GM21381 (cell line): ENCODE measurements around the gene RBMS3.
A peak's percentile ranks its signal among the peaks of the same experiment; 100 is the strongest.
"Not testable (repeated sequence)": the region's sequence is repeated elsewhere in the genome, so short reads cannot be mapped to it uniquely, and the experiment has no call there.

Experiments
- ATAC-seq: cut with Tn5 transposase; IDR thresholded peaks from one replicate; pipeline ENCODE4 v1.9.1; 2021; ENCODE audit warnings: mild to moderate bottlenecking, moderate library complexity; ENCODE audit not compliant: unreplicated experiment

Gene RBMS3

DNA sequence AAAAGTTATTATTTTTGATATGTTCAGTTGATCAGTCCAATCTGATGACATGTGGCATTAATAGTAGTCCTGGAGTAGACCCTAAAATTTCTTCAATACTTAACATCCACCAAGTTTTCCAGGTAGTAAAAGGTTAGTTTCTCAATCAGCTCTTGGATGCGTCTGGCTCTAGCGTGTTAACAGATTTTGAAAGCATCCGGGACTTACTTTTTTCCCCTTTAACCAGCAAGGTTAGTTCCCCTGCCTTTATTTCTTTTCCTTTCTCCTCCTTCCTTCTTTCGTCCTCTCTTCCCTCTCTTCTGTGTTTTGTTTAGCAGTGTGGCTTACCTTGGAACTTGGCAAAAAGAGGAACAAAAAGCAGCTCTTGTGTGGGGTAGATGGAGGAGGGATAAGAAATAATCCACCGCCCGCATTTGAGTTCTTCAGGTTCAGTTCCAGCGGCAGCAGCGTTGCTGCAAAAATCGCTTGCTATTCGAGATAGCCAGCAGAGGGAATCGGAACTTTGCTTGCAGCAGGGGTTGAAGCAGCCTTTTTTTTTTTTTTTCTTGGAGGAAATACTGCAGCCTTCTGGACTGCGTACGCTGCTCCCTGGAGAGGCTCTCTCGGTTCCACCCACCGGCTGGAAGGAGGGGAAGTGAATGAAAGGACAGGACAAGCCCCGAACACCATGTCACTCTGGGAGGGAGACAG lies at the start of gene RBMS3:
Gene RBMS3 (plus strand): TSS at position 668 of the 690 bp plus-strand sequence.
- ATAC-seq = peak; percentile 43

DNA sequence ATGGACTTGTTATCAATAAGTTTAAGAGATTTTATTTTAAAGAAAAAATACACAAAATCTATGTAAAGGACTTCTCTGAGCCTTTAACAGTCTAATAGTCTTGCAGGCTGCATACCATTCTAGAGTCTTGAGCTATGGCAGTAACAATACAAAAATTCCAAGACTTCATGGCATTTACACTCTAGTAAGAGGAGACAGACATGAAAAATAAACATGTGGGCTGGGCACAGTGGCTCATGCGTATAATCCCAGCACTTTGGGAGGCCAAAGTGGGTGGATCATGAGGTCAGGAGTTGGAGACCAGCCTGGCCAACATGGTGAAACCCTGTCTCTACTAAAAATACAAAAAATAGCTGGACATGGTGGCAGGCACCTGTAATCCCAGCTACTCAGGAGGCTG lies 47.7 kb upstream of the RBMS3 start:
- not testable (repeated sequence) for ATAC-seq

DNA sequence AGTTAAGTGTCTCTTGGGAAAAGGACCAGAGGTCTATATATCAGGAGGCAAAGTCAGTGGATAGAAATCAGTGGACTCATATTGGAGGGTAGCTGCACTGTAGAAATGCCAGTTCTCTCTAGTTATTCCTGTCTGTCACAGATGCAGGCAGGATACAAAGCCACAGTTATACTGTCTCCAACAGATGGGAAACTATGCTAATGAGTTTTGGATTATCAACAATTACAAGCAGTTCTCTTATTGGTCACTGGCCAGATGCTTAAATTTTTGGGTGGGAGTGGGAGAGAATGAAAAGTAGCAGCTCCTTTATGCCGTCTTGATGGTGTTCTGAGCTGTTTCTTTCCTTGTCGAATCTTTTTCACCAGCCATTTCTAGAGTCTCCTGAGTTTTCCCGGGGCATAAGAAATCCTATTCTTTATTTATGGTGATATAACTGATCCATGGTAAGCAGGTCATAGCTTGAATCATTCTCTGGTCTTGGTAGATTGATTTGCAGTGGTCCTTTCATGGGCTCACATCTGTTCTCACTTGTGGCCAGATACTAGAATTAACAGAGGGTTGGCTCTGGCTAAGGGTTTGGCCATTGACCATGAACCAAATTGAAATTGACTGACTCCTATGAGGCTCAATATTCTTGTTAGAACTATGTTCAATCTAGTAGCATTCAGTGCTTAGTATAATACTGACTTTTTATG lies 44.6 kb upstream of the RBMS3 start:
- no peak for ATAC-seq

DNA sequence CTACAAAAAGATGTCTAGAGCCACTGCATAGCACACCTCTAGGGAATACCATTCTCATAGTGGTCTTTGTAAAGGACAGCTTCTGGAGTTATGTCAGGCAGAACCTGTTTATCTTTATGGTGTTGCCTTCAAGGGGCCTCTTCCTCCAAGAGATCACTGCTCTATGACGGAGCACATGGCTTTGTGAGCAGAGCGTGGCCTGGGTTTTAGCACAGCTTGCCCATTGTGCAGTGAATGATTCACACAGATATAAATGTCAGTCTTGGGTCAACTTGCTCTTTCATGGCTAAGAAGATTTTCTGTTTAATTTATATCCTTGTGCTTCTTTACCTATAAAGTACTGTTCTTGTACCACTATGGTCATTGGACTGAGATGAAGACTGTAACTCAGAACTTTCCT lies 41.5 kb upstream of the RBMS3 start:
- no peak for ATAC-seq

DNA sequence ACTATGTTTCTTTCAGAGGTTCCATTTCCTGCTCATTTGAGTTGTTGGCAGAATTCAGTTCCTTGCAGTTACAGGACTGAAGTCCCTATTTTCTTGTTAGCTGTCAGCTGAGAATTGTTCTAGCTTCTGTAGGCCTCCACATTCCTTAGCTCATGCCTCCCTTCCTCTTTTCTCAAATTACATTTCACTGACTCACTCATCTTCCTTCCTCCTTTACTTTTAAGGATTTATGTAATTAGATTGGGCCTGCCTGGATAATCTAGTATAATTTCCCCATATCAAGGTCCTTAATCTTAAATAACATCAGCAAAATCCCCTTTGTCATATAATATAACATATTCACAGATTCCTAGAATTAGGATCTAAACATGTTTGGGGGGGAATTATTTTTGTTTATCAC lies 40.6 kb upstream of the RBMS3 start:
- ATAC-seq = no peak

DNA sequence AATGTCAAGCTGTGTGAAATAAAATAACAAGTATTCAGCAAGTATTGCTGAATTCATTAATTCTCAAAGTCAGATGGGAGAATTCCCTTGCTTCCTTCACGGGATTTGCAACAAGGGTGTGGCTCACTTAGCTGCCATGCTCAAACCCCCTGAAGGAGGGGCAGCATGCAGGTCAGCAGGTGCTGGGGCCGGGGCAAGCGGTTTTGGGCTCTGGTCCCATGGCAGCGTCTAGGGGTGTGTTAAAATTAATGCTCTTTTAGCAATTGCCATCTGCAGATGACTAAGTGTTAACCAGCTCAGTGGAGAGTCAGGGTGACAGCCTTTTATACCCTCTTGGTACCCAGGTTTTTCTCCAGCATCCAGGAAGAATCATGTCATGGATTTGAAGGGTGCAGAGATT lies 40.0 kb upstream of the RBMS3 start:
- ATAC-seq = no peak

DNA sequence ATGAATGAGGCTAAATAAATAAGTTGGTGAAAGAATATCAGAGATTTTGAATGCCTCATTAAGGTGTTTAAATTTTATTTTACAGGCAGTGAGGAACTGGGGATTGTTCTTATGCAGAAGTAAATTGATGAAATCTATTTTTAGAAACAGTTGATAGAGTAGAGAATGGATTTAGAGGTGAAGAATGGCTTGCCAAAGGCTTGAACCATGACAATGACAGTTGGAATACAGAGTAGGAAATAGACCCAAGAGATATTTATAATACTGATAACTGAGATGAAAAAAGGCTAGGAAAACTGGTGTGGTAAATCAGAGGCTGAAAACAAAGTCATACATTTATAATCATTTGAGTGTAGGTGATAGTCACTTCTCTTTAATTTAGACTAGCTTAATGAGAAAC lies 39.0 kb upstream of the RBMS3 start:
- no peak for ATAC-seq

DNA sequence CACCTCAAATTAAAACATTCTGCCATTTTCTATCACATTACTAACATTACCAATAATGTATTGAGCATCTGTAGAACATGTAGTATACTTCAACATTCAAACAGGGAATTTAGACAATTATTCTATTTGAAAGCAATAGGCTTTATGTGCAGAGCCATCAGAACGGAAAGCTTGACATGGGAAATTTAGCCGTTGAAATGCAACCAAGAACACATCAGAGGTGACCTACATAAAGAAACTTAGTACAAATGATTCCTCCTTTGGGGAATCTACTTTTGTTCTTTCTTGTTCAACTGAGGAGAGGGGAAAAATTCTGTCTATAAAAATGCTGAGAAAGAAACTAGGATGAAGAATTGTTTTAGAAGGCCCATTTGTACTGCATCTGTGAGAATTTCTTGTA lies 38.6 kb upstream of the RBMS3 start:
- ATAC-seq = no peak

DNA sequence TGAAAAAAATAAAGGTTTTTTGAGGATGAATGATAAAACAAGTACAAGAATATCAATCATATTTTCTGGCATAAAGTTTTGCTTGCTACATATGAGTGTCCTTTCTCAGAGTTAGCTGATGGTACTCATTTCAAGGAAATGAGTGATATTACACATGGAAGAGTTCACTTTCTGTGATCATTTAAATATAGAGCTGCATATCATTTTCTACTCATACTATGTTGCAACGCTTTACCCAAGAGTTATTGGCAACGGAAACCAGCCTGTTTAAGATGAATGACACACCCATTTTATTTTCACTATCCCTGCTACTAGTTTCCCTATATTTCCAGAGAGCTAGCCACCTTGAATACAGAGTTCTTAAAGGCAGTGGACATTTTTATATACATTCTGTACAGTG lies 35.4 kb upstream of the RBMS3 start:
- no peak for ATAC-seq

DNA sequence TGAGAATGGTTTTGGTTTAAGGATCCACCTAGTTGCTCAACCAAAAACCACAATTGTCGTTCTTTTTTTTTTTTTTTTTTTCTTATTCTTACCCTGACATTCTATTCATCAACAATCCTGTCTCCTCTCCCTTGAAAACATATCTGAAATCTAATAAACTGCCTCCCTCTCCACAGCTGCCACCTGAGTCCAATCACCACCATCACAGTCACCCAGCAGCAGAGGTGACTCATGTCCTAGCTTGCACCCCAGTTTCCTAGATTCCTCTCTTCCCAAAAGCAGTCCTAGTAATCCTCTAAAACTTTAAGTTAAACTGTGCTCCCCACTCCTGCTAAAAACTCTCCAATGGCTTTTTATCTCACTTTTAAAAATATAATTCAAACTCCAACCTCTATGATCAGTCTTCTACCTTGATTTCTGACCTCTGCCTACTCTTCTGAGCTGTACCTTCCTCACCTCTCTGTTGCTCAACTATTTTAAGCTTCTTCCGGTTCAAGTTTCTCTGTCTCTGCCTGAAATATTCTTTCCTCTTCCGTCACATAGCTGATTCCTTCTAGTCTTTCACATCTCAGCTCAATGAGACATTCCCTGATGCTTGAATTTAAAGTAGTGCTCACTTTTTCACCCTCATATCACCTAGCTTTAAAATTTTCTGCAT lies 33.7 kb upstream of the RBMS3 start:
- no peak for ATAC-seq

DNA sequence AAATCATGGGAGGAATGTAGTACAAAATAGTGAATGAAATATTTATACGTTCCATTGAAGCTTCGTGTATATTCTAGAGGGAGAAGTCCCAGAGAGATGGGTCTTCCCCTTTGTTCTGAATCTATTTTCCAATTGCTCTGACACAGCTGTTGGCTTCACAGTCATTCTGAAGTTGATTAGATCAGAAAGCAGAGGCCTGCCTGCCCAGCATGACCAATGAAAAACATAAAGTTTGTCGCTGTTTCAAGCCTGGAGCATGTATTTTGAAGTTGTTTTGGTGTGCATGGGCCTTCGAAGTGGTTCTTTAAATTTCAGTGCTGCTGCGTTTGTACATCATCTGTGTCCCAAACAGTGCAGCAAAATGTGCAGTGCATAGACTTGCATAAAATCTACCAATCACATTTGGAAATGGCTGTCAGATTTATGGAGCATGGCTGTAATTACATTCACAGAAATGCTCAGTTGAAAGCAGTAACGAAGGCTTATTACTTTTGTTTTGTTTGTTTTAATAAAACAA lies 31.0 kb upstream of the RBMS3 start:
- no peak for ATAC-seq

DNA sequence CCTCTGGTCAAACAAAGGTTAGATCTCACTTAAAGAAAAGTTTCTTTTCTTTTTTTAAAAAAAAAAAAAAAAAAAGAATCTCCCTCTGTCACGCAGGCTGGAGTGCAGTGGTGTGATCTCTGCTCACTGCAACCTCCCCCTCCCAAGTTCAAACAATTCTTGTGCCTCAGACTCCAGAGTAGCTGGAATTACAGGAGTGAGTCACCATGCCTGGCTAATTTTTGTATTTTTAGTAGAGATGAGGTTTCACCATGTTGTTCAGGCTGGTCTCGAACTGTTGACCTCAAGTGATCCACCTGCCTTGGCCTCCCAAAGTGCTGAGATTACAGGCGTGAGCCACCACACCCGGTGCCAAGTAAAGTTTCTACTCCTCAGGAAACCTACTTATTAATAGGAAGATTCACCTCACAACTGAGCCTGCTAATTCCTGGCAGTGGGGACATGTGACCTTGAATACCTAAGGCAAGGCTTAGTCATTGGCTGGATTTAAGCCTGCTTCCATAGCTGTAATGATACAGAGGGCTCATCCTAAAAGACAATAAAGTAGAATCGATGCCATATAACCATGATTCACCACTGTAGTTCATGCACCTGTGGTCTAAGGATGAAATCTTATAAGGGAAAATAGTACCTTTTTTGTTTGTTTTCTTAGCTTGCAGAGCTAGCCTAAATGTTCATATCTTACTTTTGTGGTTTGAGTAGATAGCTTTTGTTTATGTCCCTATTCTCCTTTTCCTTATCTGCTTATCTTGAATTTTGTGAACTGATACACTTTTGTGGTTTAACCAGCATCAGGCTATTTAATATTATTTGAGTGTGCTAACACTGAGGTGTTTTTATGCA lies 24.8 kb upstream of the RBMS3 start:
- no peak for ATAC-seq

DNA sequence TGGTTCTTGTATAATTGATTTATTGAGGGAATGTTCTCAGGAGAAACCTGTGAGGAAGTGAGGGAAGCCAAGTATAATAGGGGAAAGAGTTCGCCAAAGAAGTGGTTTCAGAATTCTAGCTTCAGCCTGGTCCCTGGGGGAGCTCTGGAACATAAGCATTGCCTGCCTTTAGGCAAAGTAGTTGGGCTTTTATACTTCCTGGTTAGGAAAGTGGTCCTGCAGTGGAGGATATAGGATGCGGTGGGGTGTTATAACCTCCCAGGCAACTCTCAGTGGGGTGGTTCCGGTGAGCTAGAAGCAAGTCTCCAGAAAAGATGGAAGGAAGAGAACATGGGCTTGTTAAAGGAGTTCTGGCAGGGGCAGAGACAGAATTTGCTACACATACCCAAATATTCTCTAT lies 22.7 kb upstream of the RBMS3 start:
- ATAC-seq = no peak

DNA sequence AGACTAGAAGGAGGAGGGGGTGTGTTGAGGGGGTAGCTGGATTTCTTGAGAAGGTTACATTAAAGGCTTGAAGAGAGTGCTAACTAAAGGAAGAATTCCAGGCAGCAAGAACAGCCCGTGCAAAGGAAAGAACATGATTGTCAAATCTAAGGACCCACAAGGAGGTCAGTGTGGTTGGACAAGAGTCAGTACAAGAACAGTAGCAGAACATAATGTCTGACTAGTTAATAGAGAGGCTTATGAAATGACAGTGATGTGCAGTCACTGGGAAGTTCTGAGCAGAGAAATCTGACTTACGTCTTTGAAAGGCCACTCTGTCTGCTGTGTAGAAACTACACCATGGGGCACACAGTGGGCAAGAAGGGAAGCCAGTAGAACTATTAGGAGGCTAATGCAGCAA lies 19.8 kb upstream of the RBMS3 start:
- no peak for ATAC-seq

DNA sequence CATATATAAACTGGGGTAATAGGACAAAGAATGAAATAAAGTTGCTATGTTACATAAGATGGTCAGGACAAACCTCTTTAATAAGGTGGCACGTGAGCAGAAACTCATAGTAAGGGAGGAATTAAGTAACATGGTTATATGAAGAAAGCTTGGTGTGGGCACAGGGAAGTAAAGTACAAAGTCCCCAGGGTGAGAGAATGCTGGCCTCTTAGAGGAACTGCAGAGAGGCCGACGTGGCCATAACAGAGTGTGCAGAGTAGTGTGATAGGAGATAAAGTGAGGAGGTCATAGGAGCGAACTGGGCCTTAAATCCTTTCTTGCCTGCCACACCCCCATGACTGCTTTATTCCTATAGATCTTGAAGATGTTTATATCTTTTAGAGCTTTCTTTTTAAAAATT lies 17.4 kb upstream of the RBMS3 start:
- ATAC-seq = no peak

DNA sequence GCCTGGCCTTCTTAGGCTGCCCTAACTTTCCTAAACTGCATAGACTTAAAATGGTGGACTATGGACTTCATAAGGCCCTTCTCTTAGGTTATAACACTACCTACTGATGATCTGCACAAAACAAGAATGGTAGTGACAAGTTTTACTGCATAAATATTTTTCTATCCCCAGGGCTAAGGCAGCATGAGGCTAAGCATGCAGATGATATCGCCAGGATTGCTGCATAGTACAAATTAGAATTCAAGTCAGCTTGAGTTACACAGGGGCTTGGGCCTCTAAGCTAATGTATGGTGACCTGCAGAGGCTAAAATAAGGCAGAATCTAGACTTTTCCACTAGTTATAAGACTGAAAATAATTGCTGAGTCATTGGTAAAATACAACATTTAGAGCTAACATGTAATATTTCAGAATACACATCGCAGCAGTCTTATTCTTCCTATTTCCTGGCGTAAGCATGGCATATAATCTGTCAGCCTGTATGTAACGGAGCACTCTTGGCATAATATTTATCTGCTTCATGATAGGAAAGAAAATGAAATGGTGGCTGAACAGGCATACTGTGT lies 15.3 kb upstream of the RBMS3 start:
- ATAC-seq = no peak

DNA sequence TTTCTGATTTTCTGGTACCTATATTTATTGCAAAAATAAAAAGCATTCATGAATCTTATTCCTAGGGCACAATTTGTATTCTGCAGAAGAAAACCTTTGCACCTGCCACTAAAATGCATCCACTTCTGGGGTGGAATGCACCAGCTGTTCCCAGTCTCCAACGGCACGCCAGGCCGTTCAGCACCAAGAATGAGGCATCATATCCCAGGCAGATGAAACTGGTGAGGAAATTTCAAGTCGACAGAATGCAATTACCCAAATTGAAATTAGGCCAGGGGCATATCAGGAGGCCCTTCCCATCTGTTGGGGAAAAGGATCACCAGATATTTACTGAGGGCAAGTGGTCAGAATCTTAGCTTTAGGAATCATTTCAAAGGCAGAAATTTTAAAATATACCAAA lies 13.6 kb upstream of the RBMS3 start:
- no peak for ATAC-seq

DNA sequence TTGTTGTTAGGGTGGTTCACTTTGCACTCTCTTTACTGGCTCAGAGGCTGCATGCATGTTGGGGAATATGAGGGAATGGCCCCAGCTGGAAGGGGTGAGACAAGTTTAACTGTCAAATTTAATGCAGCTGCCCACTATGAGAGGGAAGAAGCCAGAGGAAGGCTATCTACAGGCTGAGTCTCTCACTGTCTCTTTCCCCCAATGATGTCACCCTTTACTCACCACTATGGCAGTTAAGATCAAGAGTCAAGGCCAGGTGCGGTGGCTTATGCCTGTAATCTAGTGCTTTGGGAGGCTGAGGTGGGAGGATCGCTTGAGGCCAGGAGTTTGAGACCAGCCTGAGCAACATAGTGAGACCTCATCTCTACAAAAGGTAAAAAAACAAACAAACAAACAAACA lies 12.2 kb upstream of the RBMS3 start:
- no peak for ATAC-seq

DNA sequence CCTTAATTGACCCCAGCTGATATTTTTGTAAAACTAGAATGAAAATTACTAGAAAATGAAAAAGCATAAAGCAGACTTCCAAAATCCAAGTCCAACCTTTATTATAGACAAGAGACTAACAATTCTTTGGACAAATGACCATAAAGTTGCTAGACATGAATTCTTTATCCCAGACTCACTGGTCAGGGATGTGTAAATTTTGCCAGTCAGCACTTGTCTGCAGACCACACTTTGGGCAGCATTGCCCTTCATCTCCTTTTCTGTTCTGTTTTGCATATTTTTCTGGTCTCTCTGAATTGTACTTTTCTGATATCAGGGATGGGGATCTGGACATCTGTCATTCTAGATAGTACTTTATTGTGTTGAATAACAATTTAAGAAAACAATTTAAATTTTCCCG lies 10.1 kb upstream of the RBMS3 start:
- no peak for ATAC-seq

DNA sequence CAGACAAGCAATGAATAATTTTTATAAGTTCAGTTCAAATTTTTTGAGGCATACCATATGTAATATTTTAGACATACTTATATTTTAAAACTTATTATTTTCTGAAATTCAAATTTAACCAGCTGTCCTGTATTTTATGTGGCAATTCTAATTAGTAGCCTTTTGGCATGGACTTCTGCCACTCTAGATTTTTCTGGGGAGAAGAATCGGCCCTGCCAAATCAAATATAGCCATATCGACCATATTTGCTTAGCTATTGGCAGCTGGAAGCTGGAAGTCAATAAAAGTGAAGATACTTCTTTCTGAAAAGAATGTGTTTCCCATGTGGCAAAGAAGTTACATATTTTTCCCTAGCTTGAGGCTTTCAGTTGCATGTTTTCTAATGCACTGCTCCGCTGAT lies 9.4 kb upstream of the RBMS3 start:
- no peak for ATAC-seq

DNA sequence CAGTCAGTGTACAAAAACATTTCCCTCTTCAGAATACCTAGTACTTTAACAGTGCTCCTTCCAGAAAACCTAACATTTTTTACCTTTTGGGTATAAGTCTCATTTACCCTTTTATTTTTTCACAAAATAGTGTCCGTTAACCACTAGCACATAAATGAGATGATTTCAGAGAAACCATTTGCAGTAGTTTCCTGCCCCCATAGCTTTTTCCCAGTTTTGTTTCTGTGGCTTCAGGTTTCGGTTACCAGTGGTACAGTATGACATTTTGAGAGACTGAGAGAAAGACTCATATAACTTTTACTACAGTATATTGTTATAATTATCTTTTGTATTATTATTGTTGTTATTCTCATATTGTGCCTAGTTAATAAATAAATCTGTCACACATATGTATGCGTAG lies 6.2 kb upstream of the RBMS3 start:
- no peak for ATAC-seq
